ENCODE data around the gene ALK.

GRCh38 chr2:29618024-29618423, 303.4 kb downstream of the ALK start:
- no peak for TF ChIP-seq CTCF (conservative IDR thresholded peaks at IDR 0.05)
- TF ChIP-seq ZFX (IDR thresholded peaks at IDR 0.05), result no peak
